Middle frontal gyrus (tissue), 1 donor: Measurements from ENCODE around the gene TMEM37.
"Not testable (repeated sequence)": the region's sequence is repeated elsewhere in the genome, so short reads cannot be mapped to it uniquely, and the experiment has no call there.

ENCODE experiments used
- DNase-seq: peaks from one replicate; pipeline ENCODE4 v3.0.0-alpha.2; 2015; ENCODE audit warnings: low spot score; ENCODE audit errors: extremely low spot score

TMEM37 gene, protein sequence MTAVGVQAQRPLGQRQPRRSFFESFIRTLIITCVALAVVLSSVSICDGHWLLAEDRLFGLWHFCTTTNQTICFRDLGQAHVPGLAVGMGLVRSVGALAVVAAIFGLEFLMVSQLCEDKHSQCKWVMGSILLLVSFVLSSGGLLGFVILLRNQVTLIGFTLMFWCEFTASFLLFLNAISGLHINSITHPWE

GRCh38 chr2:119431155-119431975 lies at the start of gene TMEM37:
TMEM37 (plus strand) TSS chr2:119431854; CDS start chr2:119431904, 50 bp downstream.
- no peak for DNase-seq

GRCh38 chr2:119383410-119384140 lies 48.1 kb upstream of the TMEM37 start:
- DNase-seq, result no peak

DNA sequence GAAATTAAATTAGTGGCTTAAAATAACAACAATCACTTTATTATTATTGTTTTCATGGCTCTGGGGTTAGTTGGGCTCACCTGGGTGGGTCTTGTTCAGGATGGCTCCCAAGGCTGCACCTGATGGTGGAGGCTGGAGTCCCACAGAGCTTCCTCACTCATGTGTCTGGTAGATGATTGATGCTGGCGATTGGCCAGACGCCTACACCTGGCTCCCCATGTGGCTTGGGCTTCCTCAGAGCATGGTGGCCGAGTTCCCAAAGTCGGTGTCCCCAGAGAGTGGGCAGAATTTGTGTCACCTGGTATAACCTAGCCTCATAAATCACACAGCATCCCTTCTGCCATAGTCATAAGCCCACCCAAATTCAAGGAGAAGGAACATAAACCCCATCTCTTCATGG lies 46.7 kb upstream of the TMEM37 start:
- no peak for DNase-seq

DNA sequence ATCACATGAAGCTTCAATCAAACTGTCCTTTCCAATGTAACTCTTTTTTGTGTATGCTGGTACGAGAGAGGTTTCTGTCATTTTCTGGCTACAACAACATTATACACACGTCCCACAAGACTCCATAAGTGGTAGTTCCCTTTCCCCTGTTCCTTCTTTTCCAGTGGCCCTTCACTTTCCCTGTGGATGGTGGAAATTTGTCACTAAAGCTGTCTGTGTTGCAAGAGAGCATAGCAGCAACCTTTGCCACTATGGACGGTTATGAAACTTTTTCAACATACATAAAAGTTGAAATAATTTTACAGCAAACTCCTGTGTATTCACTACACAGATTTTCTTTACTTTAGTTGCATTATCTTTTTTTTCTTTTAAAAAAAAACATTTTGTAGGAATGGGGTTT lies 46.2 kb upstream of the TMEM37 start:
- no peak for DNase-seq

DNA sequence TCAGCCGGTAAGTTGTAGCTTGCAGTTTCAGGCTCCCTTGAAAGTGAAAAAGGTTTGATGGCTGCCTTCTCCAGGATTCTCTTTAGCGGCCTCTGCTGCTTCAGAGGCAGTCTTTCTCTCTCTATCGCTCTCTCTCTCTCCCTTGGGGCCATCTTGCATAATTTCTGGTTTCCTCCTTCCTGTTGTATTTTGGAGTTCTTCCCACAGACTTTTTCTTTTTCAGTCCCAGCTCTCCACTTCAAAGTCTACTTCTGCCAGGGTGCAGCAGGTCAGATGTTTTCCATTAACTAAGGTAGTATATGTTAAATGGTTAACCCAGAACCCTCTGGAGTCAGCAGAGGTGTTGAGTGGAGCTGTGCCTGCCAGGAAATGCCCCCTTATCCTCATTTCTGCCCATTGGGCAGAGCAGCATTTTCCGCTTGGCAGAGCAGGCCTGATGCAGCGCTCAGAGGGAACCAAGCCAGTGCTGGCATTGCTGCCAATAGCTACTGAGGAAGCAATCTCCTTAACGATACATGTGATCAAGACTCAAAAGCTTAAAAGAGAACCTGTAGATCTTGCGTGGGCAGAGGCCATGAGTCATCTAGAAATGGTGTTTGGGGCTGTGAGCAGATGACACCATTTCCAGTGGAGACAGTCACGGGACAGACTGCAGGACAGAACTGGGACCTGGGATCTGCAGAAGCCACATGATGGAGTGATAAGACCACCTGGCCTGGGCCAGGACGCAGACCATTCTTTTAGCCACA lies 44.1 kb upstream of the TMEM37 start:
- DNase-seq, result peak; percentile 50

GRCh38 chr2:119389615-119390306 lies 41.9 kb upstream of the TMEM37 start:
- DNase-seq, result no peak

- no peak for DNase-seq
Measured at GRCh38 chr2:119393971-119394748, 37.5 kb upstream of the TMEM37 start.

- no peak for DNase-seq
Measured at GRCh38 chr2:119397196-119397595, 34.5 kb upstream of the TMEM37 start.

- no peak for DNase-seq
Measured at GRCh38 chr2:119402106-119402505, 29.5 kb upstream of the TMEM37 start.

DNA sequence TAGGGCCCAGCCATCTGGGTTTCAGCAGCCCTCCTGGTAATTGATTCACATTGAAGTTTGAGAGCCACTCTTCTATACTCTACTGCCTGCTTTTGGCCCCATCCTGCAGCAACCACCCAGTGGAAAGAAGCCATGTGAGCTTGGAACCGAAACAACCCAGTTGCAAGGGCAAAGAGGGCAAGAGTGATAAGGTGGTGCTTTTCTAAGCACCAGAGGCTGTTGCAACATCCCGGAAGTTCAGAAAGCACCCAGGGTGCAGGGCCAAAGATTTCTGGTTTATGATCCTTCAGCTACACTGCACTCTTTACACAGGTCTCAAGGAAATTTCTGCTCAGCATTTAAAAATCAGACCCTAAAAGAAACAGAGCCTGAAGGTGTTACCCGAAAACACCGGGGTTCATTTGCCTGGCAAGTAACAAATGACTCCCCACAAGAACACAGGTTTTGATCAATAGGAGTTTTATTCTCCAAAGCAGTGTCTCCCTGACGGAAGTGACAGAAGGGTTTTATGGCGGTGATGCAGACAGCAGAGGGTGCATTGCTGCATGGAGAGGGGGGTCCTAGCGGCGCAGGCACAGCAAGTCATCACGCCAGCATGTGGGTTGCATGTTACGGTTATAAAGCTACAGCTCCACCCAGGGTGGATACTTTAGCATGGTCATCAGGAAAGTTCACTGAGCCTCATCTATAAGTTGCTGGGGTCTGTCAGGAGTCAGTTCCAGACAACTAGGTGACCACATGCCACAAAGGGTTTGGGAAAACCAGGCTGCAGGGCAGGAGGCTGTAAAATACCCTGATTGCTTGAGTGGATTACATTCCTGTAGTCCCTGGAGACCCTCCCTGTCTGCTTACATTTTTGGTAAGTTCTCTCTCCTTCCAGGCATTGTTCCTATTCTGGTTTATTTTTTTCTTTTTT lies 28.8 kb upstream of the TMEM37 start:
- DNase-seq, result no peak

- DNase-seq, result not testable (repeated sequence)
Measured at GRCh38 chr2:119403618-119404017, 28.0 kb upstream of the TMEM37 start.

DNA sequence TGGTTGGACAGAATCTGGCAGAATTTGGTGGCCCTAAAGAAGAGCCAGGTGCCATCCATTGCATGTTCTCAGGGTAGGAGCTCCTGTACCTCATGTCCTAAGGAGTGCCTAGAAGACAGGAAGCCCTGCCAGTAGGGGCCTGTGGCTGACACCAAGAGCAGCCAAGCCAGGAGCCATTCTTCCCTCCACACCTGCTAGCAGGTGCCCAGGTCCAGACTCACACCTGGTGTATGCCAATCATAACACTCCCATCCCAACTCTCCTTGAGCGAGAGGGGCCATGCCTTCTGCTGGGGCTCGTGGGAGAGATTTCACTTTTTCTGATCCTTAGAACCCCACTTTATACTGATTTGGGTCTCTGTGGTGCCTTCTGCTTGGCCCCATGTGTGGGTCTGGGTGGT lies 26.5 kb upstream of the TMEM37 start:
- DNase-seq, result no peak

GRCh38 chr2:119407430-119408220 lies 24.0 kb upstream of the TMEM37 start:
- DNase-seq, result peak; percentile 48

GRCh38 chr2:119408221-119408619 lies 23.4 kb upstream of the TMEM37 start:
- DNase-seq, result no peak

DNA sequence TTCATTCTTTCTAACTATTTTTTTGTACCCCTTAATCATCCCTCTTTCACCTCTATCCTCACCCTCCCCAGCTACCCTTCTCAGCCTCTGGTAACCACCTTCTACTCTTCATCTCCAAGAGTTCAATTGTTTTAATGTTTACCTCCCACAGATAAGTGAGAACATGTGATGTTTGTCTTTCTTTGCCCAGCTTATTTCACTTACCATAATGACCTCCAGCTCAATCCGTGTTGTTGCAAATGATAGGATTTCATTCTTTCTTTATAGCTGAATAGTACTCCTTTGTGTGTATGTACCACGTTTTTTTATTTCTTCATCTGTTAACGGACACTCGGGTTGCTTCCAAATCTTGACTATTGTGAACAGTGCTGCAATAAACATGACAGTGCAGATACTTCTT lies 22.1 kb upstream of the TMEM37 start:
- no peak for DNase-seq

DNA sequence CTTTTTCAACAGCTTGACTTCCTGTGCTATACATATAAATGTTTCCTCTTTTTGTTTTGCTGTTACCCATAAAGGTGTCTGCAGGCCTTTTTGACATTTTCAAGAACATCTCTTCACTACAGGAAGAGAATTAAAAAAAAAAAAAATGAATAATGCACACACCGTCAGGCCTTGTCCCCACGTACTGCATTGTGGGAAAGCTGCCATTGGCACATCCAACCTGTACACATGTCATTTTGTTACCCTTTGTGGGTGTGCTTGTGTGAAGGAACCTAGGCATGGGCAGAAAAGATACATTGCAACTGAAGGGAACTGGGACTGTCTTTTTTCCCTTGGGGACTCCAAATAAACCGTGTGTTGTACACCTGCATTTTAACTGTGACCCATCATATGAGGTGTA lies 16.8 kb upstream of the TMEM37 start:
- no peak for DNase-seq

- DNase-seq, result no peak
Measured at GRCh38 chr2:119415630-119416029, 16.0 kb upstream of the TMEM37 start.

GRCh38 chr2:119416299-119416923 lies 15.2 kb upstream of the TMEM37 start:
- no peak for DNase-seq
